GM19468 (cell line): Measurements from ENCODE around the gene DOCK7.
A peak's percentile ranks its signal among the peaks of the same experiment; 100 is the strongest.
"Not testable (repeated sequence)": the region's sequence is repeated elsewhere in the genome, so short reads cannot be mapped to it uniquely, and the experiment has no call there.

Source experiments
- ATAC-seq: cut with Tn5 transposase; IDR thresholded peaks from one replicate; pipeline ENCODE4 v1.9.1; 2021; ENCODE audit warnings: mild to moderate bottlenecking, moderate library complexity, moderate number of reproducible peaks; ENCODE audit not compliant: unreplicated experiment; ENCODE audit errors: extremely low read depth

DOCK7 gene

DNA sequence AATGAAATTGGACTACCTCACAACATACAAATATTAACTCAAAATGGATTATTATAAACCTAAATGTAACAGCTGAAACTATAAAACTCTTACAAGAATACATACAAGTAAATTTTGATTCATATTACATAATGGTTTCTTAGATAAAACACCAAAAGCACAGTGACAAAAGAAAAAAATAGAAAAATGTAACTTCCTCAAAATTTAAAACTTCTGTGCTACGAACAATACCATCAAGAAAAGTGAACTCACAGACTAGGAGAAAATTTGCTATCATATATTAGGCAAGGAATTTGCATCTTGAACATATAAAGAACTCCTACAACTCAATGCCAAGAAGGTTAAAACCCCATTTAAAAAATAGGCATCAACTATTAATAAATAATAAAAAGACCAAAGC is 59.7 kb downstream of the DOCK7 start:
- ATAC-seq: no peak

DNA sequence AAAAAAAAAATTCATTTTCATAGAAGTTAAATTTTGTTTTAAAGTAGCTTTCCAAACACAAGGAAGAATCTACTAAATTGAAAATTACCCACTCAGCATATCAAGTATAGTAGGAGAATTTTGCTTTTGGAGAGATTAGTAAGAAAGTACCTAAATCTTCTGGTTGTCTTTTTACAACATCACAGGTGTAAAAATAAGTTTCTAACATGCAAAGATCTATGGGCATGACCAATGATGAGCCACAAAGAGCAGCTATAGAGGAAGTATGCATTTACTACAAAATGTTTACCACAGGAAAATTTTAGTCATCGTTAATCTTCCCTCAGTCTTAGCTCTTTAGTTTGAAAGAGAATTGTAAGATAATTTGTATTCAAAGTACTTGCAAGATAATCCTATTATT is 62.8 kb downstream of the DOCK7 start:
- no peak for ATAC-seq

DNA sequence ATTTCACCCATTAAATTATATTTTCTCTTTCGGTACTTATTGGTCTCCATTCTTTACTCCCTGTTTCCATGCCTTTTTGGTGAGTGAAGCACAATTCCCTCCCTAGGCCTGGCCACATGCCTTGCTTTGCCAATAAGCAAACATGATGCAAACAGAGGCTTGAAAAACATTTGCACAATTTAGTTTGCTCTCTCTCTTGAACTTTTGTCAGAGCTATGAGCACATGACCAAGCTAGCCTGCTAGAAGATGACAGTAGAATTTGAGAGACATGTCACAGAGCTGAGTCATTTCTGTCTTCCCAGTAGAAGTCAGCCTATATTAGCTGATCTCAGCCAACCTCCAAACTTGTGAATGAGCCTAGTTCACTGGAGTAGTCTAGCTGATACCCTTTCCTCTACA is 66.3 kb downstream of the DOCK7 start:
- no peak for ATAC-seq

DNA sequence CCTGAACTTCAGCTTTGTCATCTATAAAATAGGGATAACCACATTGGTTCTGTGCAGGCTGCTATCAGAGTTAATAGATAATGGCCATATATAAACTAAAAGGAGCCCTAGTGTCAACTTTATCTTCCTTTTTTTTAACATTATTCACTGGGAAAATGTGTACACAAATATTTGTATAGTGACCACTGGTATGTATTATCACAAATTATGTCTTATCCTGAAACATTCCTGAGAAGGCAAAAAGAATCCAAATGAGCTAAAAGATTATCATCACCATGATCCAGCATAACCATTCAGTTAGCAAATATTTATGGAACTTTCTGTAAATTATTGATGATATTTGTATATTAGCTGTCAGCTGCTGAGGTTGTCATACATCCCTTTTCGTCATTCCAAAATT is 74.3 kb downstream of the DOCK7 start:
- ATAC-seq: no peak

DNA sequence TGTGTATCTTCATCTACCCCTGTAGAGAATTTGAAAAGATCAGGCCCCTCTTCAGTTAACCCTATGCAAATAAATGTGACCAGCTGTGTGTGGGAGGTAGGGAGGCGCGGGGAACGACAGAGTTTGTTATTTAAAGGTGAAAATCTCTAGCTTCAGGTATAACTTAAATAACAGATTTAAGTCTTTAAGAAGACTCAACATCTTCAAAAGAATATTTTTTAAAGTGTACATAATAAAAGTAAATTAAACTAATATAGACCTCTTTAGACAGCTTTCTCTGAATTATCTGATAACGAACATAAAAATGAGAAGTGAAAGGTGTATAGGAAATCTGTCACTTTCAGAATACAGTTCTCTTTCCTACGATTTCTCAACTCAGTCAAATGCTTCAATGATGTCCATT is 74.9 kb downstream of the DOCK7 start:
- ATAC-seq: peak; percentile 74

DNA sequence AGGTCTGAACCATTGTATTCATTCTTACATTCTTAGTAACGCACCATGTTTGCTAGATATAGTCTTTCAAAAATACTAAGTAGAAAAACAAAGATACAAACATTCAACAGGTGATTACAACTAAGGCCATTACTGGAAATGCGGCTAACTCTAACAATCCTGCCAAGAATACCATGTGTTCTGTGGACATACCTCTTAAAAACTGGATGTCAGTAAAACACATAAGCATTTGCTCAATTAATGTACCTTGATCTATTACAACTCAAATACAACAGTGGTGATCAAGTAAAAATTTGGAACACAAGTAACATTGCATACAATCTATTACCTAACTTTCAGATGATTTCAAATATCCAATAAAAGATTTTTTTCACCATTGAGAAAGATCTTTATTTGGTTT is 75.4 kb downstream of the DOCK7 start:
- ATAC-seq: no peak

DNA sequence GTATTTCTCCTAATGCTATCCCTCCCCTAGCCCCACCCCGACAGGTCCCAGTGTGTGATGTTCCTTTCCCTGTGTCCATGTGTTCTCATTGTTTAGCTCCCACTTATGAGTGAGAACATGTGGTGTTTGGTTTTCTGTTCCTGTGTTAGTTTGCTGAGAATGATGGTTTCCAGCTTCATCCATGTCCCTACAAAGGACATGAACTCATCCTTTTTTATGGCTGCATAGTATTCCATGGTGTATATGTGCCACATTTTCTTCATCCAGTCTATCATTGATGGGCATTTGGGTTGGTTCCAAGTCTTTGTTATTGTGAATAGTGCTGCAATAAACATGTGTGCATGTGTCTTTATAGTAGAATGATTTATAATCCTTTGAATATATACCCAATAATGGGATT is 77.6 kb downstream of the DOCK7 start:
- not testable (repeated sequence) for ATAC-seq

DNA sequence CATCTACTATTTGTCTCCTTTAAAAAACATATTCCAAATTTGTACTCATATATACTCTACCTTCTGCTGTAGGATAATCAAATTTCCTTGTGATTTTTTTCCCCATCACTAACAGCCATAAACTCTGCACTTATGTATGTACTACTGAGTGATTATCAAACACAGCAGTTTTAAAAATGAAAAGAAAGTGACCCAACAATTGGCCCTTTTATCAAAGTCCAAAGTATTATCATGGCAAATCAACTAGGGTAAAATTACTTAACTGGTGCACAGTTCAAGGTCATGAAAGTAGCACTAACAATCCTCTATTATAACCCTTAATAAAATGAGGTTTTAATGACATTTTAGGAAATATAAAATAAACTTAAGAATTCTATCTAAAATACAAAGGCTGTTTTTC is 79.3 kb downstream of the DOCK7 start:
- no peak for ATAC-seq

DNA sequence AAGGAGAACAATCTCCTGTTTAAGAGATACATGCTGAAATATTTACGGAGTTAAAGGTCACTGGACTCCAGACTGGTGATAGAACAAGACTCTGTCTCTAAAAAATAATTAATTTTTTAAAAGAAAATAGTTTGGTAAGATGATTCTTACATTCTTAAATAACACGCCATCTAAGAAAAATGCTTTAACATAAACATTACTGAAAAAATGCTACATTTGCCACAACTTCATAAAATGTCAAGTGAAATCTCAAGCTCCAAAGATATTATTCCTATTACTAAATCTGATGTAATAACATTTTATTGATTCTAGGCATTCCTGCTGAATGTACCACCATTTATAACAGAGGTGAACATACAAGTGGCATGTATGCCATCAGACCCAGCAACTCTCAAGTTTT is 86.7 kb downstream of the DOCK7 start:
- ATAC-seq: no peak

DNA sequence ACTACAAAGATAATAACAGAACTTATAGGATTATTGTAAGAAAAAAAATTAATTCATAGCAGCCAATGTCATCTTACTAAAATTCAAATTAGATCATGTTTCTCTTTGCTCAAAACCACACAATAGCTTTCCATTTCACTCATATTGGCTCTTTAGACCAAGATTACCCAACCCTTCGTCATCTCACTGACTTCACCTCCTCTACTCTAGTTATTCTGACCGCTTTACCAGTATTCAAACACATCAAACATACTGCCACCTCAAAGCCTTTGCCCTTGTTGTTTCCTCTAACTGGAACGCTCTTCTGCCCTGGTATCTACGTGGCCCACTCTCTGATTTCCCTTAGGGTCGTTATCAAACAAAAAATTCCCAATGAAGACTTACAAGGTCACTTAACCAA is 89.1 kb downstream of the DOCK7 start:
- ATAC-seq: no peak

DNA sequence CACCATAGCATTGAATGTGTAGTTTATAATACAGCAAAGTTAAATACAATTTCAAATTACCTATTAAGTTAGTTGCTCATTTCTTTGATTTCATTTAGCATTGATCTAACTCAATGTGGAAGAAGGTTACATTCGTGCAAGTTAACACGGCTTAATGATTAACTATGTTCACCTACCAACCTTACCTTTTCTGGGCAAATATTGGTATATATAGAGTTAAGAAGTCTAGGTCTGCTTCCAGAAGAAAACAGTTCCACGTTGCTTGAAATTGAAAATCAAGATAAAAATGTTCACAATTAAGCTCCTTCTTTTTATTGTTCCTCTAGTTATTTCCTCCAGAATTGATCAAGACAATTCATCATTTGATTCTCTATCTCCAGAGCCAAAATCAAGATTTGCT is 90.9 kb downstream of the DOCK7 start, which contains the start of gene ANGPTL3:
Gene ANGPTL3 (plus strand): TSS at position 240 of the 400 bp plus-strand sequence. CDS start 47 bp downstream, at position 287.
- ATAC-seq: no peak

DNA sequence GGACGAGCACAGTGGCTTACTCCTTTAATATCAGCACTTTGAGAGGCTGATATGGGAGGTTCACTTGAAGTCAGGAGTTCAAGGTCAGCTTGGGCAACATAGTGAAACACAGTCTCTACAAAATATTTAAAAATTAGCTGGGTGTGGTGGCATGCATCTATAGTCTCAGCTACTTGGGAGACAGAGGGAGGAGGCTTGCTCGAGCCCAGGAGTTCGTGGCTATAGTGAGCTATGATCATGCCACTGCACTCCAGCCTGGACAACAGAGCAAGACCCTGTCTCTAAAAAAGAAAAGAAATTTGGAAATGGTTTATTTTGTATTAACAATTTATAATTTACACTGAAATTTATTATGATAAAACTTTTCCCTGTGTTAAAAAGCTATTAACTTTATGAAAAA is 92.5 kb downstream of the DOCK7 start:
- ATAC-seq: no peak

DNA sequence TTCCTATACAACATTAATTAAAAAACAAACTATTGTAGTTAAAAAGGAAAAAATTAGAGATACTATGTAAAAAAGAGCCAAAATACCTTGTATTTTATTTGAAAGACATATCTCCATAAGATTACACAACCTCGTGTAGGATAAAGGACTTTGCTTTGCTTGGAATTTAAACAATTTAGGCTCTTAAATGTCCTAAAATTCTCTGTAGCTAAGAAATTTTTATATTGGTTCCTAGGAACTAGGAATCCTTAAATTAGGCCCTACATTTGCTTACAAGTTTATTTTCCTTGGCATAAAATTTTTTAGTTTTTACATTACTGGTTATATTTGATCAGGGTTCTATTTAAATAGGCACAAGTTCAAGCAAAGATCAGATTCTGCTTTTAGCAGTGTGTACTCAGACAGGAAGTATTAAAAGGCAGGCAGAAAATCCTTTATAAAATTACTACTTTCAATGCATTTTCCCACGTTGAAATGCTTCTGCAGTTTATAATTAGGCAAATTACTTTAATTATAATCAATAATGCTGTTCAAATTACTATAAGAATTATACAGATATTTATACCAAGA is 94.3 kb downstream of the DOCK7 start:
- ATAC-seq: no peak

DNA sequence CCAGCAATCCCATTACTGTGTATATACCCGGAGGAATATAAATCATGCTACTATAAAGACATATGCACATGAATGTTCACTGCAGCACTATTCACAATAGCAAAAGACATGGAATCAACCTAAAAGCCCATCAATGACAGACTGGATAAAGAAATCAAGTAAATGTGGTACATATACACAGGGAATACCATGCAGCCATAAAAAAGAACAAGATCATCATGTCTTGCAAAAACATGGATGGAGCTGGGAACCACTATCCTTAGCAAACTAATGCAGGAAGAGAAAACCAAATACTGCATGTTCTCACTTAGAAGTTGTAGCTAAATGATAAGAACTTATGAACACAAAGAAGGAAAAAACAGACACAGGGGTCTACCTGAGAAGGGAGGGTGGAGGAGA is 97.2 kb downstream of the DOCK7 start:
- ATAC-seq: no peak

DNA sequence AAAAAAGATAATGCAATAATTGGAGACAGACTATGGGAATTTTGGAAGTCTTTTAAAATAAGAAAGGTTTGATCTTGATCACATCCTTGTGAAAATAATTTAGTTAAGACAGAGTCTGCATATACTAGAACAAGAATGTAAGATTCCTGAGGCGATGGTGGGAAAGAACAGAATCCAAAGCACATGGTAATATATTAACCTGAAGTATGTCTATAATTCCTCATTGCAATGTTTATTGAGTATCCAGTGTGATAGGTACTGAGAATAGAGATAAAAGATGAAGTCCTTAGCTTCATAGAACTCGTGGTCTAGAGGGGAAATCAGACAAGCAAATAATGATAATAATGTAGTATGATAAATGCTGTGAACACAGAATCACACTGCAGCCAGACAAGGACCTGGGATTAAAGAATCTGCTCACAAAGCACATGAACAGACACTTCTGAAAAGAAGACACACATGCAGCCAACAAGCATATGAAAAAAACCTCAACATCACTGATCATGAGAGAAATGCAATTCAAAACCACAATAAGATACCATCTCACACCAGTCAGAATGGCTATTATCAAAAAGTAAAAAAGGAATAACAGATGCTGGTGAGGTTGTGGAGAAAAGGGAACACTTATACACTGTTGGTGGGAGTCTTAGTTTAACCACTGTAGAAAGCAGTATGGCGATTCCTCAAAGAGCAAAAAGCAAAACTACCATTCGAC is 97.8 kb downstream of the DOCK7 start:
- ATAC-seq: no peak

DNA sequence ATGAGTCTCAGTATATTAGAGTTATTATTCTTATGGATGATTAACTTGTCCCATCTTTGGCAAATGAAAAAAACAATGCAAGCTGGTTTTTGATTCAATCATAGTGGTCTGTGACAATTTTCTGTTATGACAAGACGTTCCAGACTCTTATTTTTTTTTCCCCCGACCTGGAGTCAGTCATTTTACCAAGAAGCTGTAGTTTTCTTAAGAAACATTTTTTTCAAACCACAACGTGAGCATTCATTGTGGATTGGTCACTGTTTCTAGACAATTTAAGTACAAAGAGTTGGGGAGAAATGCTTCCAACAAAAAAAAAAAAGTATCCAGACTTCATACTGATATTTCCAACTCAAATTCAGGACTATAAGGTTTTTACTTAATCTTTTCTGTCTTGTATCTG is 98.9 kb downstream of the DOCK7 start:
- ATAC-seq: no peak

DNA sequence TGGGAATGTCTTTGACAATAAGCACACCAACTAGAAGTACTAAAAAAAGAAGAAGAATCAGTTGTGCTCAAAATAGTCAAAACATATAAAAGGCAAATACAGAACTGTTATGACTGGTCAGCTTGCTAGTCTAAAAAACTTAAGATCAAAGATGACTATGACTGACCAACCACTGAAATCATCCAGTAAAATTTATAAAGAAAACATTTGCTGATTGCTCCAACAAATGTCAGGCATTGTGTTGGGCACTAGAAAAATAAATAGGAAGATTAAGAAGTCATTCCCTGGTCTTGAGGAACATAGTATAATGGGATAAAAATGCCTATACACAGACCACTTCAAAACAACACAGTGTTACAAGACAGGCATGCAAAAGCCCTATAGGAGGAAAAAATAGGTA is 100.2 kb downstream of the DOCK7 start:
- no peak for ATAC-seq

DNA sequence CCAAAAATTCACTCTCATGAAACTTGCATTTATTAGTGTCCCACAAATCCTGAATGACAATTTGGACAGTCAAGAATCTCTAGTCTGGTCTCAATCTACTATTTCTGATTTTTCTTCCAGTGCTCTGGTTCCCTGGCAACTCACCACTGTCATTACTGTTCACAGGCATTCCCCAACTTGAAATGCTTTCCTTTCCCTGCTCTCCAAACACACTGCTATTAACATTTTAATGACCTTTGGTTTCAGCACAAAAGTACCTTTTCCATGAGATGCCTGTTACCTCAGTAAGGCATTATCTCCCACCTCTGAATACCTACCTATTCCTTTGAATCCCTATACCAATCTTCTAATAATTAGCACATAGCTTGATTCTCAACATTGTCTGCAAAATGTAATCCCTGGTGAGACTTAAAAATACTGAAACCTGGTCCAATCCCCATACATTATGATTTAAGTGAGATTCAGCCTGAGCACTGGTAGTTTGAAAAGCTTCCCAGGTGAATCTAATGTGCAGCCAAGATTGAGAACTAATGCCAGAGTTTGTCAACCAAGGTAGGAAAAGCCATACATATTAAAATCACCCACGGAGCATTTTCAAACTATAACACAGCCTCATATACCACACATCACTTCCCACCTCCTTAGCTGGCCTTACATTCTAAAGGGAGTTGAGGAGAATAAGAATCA is 102.6 kb downstream of the DOCK7 start:
- ATAC-seq: no peak

DNA sequence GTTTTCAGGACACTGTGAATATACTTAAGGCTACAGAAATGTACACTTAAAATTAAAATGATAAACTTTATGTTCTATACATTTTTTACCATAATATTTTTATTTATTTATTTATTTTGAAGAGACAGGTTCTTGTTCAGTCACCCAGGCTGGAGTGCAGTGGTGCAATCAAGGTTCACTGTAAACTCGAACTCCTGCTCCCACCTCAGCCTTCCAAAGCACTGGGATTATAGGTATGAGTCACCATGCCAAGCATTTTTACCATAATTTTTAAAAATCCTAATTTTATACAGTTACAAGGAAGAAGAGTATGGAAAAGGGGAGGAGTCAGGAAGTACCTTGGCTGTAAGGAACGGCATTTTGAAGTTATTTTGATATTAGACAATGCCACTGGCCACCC is 114.5 kb downstream of the DOCK7 start:
- no peak for ATAC-seq

DNA sequence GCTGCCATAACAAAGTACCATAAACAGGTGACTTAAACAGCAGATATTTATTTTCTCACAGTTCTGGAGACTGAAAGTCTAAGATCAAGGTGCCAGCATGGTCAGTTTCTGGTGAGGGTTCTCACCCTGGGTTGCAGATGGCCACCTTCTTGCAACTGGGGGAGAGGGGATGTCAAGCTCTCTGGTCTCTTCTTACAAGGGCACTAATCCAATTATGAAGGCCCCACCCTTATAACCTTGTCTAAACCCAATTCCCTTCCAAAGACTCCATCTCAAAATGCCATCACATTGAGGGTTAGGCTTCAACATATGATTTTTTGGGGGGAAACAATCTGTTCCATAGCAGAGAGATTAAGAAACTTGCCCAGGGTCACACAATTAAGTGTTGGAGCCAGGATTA is 115.7 kb downstream of the DOCK7 start:
- no peak for ATAC-seq

DNA sequence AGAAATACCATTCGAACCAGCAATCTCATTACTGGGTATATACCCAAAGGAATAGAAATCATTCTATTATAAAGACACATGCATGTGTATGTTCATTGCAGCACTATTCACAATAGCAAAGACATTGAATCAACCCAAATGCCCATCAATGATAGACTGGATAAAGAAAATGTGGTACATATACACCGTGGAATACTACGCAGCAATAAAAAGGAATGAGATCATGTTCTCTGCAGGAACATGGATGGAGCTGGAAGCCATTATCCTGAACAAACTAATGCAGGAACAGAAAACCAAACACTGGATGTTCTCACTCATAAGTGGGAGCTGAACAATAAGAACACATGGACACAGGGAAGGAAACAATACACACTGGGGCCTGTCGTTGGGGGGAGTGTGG is 116.7 kb downstream of the DOCK7 start:
- not testable (repeated sequence) for ATAC-seq

DNA sequence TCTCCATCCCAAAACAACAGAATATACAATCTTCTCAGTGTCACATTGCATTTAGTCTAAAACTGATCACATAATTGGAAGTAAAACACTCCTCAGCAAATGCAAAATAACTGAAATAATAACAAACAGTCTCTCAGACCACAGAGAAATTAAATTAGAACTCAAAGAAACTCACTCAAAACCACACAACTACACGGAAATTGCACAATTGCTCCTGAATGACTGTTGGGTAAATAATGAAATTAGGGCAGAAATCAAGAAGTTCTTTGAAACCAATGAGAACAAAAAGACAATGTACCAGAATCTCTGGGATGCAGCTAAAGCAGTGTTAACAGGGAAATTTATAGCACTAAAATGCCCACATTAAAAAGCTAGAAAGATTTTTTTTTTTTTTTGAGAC is 120.3 kb downstream of the DOCK7 start:
- not testable (repeated sequence) for ATAC-seq
